GM12873 (cell line): ENCODE results near the gene KRTAP10-6.
"Not testable (repeated sequence)": the region's sequence is repeated elsewhere in the genome, so short reads cannot be mapped to it uniquely, and the experiment has no call there.

Experiments
- CTCF ChIP-seq: IDR thresholded peaks from 2 replicates; pipeline ENCODE4 v1.5.1; 2012; ENCODE audit warnings: low read depth, mild to moderate bottlenecking, moderate library complexity, low read length, control low read depth; ENCODE audit not compliant: insufficient read depth; ENCODE audit errors: missing control alignments

KRTAP10-6 gene

GRCh38 chr21:44573630-44574456, 18.5 kb downstream of the KRTAP10-6 start, which contains the start of gene KRTAP10-4:
KRTAP10-4 (plus strand) TSS chr21:44573729; CDS start chr21:44573759, 30 bp downstream.
- TF ChIP-seq CTCF: not testable (repeated sequence)

GRCh38 chr21:44572959-44573583, 19.2 kb downstream of the KRTAP10-6 start:
- TF ChIP-seq CTCF: no peak

- no peak for TF ChIP-seq CTCF
These were observed 20.2 kb downstream of the KRTAP10-6 start for GRCh38 chr21:44571844-44572782.

GRCh38 chr21:44571296-44571695, 21.0 kb downstream of the KRTAP10-6 start:
- TF ChIP-seq CTCF: no peak

GRCh38 chr21:44569861-44570517, 22.3 kb downstream of the KRTAP10-6 start:
- no peak for TF ChIP-seq CTCF

GRCh38 chr21:44568667-44569556, 23.4 kb downstream of the KRTAP10-6 start:
- TF ChIP-seq CTCF: no peak
